HG03575 (cell line): ENCODE measurements around the gene SERINC2.
"Not testable (repeated sequence)": the region's sequence is repeated elsewhere in the genome, so short reads cannot be mapped to it uniquely, and the experiment has no call there.

Experiments used
- ATAC-seq: cut with Tn5 transposase; IDR thresholded peaks from one replicate; pipeline ENCODE4 v1.9.1; 2021; ENCODE audit not compliant: unreplicated experiment, insufficient number of reproducible peaks, low FRiP score; ENCODE audit errors: extremely low read depth

SERINC2 gene

DNA sequence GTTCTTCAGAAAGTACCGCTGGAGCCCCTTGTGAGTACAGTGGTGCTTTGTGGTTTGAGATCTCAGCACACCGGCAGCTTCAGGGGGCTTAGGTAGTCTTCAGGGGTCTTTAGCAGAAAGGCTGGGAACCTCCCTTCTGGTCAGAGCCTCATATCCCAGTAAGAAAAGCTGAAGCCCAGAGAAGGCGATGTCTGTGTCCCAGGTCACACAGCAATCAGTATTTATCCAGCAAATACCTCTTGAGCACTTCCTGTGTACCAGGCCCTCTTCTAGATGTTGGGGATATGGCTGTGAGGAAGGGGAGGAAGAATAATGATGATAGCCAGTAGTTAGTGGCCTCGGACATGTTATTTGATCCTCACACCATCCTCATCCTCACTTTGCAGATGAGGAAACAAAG, 14.3 kb downstream of the SERINC2 start:
- ATAC-seq = no peak

DNA sequence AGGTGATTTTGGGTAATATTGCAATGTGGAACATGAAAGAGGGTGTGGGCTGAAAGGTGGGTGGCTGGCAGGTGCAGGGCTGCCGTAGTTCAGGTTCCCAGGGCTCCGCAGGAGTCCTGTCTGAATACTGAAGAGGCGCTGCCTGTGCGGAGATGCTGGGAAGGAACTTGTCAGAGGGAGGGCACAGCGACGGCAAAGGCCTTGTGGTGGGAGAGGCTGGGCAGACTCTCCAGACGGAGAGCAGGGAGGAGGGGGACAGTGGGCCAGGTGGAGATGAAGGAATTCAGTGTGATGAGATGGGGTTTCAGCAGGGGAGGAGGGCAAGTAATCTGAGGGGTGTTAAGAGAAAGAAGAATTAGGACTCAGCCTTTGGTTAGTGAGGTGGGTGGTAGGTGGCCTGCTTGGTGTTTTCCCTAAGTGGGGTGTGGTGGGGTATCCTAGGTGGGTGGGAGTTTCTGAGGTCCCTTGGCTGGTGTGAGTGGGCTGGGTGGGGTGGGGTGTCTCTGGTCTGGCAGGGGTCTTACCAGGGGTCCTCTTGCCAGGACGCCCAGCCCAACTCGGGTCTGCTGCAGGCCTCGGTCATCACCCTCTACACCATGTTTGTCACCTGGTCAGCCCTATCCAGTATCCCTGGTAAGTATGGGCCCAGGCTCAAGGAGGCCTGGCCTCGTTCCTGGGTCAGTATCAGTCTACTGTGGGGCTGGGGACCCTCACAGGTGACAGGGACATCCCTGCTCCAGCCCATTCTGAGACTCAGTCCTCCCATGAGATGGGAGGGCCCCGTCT, 15.6 kb downstream of the SERINC2 start:
- ATAC-seq = no peak

DNA sequence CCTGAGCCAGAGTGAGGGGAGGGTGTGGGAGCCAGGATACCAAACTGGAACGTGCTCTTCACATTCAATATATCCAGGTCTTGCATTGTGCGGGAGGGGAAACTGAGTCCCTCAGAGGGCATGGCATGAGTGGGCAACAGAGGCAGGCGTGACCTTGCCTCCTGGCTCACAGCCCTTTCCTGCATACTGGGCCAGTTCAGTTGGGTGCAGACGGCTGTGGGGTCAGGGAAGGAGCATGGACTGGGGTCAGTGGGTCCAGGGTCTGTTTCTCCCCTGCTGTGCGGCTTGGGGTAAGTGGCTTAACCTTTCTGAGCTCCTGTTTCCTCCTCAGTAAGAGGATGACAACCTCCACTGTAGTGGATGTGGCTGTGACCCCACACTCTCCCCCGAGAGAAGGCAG, 16.6 kb downstream of the SERINC2 start:
- no peak for ATAC-seq

DNA sequence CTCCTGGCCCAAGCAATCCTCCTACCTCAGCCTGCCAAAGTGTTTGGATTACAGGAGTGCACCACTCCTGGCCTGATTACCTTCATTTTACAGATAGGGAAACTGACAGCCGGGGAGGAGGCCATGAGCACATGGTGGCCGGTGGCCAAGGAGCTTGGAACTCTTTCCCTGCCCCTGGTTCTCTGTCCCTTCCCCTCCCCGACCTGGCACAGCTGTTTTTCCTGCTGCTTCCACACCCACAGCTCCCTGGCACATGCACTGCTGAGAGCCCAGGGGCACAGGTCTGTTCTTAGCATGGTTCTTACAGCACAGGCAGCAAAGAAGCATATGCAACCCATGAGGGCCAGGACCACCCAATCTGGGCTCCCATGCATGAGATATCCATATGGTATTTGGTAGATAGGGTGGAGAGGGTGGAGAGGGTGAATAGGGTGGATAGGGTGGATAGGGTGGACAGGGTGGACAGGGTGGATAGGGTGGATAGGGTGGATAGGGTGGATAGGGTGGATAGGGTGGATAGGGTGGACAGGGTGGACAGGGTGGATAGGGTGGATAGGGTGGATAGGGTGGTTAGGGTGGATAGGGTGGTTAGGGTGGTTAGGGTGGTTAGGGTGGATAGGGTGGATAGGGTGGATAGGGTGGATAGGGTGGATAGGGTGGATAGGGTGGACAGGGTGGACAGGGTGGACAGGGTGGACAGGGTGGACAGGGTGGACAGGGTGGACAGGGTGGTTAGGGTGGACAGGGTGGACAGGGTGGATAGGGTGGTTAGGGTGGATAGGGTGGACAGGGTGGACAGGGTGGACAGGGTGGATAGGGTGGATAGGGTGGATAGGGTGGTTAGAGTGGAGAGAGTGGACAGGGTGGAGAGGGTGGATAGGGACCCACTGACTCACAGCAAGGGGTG, 18.6 kb downstream of the SERINC2 start:
- ATAC-seq = not testable (repeated sequence)

DNA sequence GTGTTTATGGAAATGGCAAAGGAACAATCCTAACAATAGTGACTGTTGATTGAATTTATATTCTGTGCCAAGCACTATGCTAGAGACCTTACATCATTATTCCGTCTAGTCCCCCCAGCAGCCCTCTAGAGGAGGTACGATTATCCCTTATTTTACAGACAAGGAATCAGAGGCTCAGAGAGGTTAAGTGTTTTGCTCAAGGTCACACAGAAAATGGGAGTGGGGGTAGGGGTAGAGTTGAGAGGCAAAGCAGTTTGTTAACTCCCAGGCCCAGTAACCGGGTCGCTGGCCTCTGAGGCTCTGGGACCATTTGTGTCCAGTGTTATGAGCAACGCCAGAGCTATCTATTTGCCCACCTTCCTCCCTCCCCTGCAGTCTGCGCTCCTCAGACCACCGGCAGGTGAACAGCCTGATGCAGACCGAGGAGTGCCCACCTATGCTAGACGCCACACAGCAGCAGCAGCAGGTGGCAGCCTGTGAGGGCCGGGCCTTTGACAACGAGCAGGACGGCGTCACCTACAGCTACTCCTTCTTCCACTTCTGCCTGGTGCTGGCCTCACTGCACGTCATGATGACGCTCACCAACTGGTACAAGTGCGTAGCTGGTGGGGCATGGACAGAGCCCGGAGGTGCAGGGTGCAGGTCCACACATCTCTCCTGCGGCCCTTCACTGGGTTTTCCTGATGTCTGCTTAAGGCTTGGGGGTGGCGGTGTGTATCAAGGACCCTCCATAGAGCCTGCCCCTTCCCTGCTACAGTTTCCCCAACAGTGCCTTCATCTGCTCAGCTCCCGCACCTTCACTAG, 19.8 kb downstream of the SERINC2 start:
- ATAC-seq = no peak

DNA sequence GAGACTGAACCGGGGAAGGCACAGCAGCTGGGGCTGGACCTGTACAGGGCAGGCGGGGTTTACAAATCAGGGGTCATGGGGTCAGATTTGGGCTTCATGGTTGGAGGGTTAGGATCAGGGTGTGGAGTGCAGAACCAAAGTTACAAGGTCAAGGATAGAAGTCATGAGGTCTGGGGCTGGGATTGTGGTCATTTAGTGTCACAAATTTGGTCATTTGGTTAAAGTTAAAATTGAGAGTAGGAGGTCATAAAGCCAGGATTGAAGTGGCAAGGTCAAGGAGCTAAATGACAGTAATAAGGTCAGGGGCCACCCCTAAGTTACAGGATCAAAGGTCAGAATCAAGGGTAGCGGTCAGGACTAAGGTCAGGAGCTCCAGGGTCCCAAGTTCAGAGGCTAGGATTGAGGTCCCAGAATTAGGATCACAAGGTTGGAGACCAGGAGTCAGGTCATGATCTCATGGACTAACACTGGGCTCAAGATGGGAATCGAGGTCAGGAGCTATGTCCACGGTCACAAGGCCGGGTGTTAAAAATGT, 20.4 kb downstream of the SERINC2 start:
- no peak for ATAC-seq

DNA sequence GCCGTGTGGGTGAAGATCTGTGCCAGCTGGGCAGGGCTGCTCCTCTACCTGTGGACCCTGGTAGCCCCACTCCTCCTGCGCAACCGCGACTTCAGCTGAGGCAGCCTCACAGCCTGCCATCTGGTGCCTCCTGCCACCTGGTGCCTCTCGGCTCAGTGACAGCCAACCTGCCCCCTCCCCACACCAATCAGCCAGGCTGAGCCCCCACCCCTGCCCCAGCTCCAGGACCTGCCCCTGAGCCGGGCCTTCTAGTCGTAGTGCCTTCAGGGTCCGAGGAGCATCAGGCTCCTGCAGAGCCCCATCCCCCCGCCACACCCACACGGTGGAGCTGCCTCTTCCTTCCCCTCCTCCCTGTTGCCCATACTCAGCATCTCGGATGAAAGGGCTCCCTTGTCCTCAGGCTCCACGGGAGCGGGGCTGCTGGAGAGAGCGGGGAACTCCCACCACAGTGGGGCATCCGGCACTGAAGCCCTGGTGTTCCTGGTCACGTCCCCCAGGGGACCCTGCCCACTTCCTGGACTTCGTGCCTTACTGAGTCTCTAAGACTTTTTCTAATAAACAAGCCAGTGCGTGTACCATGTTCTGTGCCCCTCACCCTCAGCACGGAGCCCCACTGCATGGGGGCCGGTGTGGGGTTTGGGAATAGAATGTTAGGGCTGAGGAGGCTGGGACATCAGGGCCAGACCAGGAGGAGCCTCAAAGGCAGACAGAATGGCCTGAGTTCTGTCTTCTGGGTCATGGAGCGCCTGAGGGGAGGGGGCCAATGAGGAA, 21.3 kb downstream of the SERINC2 start:
- ATAC-seq = no peak

DNA sequence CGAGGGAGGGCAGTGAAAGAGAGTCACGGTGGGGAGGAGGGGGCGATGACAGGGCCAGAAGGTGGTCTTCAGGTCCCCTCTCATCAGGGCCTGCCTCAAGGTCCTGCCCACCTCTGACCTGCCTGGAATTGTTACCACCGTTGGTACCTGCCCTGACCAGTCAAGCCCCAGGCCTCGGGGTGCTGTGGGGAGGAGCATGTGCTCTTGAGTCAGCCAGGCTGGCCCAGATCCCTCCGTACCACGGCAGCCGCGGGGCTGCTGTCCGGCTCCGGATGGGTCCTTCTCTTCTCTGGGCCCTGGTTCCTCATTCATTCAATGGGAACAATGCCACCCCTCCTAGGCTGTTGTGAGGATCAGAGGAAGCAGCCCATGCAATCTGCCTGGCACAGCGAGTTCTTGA, 22.0 kb downstream of the SERINC2 start:
- ATAC-seq = no peak

DNA sequence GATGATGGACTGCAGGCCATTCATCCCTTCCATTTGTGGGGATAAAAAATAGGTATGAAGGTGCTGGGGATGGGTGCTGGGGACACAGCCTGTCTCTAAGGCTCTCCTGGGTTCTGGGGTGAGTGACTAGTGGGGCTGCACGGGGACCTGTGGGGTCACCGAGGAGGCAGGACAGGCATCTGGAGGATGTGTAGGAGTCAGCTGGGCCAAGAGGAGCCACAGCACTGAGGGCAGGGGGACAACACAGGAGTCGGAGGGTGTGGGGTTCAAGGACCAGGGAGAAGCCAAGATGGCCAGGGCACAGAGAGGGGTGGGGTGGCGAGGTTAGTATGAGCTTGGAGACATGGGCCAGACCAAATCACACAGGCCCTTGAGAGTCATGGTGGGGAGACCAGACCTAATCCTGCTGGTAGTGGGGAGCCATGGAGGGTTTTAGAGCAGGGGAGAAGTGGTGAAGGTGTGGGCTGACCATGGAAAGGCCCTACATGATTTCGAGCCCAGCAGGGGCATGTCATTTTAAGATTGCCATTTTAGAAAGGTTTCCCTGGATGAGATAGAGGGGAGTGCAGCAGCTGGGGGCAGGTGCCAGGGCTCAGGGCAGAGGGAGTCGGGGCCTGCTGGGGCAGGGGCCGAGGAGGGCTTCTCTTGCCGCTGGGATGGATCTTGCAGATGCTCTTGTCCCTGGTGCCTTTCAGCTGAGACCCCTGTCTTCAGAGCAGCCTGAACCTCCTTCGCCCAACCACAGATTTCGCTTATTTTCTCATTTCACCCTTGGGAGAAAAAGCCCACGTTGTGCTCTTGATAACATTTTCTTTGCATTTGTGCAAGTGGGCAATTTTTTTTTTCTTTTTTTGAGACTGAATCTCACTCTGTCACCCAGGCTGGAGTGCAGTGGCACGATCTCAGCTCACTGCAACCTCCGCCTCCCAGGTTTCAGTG, 22.7 kb downstream of the SERINC2 start:
- ATAC-seq = no peak

DNA sequence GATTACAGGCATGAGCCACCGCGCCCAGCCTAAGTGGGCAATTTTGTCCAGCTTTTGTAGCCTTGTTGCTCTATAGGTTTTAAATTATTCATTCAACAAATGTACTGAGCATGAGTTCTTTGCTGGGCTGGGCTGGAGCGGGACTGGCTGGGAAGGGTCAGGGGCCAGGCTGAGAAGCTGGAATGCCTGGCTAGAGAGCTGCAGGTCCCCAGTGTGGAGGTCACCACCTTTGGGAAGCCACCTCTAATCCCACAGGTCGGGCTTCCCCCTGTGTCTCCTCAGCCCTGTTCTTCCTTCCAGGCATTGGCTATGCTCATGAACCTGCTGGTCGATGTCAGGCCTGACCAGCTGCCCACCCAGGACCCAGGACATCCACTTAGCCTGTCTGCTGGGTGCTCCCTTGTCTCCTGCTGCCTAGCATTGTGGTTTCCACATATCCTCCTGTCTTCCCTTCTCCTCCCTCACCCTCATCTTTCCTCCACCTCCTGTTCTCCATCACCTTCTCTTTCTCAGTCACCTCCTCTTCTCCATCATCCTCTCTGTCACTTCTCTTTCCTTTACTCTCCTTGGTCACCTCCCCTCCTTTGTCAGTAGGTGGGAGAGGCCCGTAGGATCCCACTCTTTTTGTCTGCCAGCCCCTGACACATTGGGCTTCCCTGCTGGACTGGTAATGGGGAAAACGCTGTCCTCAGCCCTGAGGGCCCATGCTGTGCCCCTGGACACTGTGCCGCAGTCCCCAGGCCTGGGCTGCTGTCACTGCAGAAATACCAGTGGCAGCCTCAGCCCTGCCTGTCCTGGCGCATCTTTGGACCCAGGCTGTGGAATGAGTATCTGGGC, 23.8 kb downstream of the SERINC2 start:
- no peak for ATAC-seq

DNA sequence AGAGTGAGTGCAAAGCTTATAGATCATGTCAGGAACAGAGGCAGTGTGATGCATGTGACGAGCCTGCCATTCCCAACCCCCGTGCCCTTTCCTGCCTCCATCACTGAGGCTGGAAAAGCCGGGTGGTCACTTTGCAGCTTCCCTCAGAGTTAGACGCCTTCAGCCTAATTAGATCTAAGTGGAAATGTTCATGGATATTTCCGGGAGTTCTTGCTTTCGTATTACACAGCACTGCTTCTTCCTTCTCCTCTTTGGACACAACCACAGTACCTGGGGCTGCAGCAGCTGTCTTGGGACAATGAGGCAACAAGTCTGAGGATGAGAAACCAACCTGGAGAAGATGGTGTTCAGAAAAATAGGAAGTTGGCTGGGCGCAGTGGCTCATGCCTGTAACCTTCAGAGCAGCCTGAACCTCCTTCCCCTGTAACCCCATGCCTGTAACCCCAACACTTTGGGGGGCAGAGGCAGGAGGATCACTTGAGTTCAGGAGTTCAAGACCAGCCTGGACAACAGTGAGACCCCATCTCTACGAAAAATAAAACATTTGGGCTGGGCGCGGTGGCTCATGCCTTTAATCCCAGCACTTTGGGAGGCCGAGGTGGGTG, 24.5 kb downstream of the SERINC2 start:
- no peak for ATAC-seq

DNA sequence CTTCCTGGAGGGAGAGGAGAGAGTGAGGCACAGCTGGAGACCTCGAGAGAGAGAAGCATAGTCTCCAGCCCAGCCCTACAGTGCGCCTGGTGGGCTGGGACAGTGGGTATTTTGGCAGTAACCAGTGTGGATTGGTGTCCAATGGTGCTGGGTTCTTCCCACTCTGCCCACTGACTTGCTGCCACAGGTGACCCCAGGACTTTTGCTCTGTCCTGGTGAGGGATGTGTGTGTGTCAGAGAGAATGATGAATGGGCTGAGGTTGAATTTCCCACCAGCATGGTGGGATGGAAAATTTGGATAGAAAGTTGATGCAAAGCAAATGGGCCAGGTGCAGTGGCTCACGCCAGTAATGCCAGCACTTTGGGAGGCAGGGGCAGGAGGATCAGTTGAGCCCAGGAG, 26.3 kb downstream of the SERINC2 start:
- no peak for ATAC-seq

DNA sequence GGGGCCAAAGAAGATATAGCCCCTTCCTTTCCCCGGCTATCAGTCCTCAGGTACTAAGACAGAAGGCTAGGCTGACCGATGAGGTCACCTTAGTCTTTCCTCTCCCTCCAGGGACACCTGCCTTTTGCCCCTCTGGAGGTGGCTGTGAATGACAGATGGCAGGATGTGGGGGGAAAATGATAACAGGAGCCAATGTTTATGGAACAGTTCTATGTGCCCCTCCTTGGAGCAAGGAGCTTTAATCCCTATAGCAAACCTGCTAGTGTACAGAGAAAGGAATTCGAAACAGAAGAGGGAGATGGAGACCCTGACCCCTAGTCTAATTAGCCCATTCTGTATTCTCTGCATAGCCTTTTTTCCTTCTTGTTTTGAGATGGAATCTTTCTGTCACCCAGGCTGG, 28.1 kb downstream of the SERINC2 start:
- no peak for ATAC-seq

DNA sequence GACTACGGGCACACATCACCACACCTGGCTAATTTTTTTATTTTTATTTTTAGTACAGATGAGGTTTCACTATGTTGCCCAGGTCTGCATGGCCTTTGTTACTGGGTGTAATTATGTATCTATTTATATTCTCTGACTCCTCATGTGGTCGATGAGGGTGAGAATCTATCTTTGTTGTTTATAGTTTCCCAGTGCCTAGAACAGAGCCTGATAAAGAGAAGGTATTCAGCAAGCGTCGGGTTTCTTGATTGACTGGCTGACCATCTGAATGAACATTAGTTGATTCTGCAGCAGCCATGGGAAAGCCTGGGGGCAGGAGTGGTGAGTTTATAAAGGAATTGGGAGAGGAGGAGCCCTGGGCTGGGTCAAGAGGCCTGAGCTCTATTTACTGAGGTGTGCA, 28.5 kb downstream of the SERINC2 start:
- ATAC-seq = no peak

DNA sequence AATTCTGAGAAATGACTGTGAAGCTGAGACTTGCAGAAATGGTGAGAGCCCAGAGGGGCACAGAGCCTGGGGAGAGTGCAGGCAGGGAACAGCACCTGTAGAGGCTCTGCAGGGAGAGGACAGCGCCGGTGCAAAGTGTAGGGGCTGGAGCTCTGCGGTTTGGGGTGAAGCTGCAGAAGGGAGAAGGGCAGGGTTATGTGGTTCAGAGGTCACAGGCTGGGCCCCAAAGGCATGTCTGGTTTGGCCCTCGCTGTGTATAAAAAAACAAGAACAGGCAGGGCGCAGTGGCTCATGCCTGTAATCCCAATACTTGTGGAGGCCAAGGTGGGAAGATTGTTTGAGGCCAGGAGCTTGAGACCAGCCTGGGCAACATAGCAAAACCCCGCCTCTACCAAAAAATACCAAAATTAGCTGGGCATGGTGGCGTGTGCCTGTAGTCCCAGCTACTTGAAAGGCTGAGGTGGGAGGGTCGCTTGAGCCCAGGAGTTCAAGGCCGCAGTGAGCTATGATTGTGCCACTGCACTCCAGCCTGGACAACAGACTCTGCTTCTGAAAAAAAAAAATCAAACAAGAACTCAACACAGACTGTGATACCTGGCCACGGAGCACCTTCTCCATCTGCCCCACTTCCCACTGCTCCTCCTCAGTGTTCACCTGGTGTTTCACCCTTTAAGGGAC, 29.1 kb downstream of the SERINC2 start:
- no peak for ATAC-seq

DNA sequence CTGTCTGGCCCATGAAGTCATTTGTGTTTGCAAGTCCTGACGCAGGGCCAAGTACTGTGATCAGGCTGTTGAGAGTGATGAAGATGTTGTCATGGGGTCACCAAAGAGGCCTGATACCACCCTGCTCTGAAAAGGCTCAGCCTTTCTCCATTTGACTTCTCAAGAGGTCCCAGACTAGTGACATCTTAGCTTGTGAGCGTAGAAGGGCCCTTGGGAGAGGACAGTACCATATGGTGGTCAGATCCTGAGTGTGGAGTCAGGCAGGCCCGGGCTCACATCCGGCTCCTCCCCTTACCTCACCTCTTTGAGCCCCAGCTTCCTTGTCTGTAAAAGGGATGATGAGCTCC, 29.6 kb downstream of the SERINC2 start:
- no peak for ATAC-seq
